Activated CD4-positive, CD25-positive, alpha-beta regulatory T cell (primary cell): ENCODE data around the gene PSMC2.
"Not testable (repeated sequence)": the region's sequence is repeated elsewhere in the genome, so short reads cannot be mapped to it uniquely, and the experiment has no call there.

Source experiments
- DNase-seq, 4 experiments: peaks; one replicate each; lab custom pipeline; 2025; lab: John Stamatoyannopoulos, UW

PSMC2 gene

DNA sequence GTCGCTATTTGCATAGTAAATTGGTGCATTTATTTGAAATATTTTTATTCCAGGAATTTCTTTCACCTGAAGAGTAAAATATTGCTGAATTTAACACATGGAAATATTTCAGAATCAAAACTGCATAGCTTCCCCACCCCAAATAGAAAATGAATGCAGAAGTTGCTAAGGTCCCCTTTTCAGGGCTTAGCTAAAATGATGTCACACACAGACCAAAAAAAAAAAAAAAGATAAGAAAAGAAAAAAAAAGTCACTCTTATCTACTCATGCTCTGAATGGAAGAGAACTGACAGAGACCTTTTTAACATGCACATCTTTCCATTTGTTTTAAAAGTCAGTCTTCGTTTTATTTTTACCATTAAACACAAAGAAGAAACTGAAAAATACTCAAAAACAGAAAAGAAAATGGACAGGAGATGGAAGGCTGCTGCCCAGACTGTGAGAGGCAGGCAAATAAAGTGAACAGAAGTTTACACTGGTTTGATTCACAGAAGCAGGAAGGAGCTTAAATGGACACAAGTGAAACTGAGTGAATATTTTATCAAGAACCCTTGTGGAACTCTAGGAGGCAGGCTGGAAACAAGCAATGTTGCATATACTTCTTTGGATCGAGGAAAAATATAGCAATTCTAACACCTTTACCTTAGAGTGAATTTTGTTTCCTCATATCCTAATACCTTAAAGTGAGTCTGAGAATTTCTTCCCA lies 32.0 kb downstream of the PSMC2 start:
- DNase-seq: no peak

DNA sequence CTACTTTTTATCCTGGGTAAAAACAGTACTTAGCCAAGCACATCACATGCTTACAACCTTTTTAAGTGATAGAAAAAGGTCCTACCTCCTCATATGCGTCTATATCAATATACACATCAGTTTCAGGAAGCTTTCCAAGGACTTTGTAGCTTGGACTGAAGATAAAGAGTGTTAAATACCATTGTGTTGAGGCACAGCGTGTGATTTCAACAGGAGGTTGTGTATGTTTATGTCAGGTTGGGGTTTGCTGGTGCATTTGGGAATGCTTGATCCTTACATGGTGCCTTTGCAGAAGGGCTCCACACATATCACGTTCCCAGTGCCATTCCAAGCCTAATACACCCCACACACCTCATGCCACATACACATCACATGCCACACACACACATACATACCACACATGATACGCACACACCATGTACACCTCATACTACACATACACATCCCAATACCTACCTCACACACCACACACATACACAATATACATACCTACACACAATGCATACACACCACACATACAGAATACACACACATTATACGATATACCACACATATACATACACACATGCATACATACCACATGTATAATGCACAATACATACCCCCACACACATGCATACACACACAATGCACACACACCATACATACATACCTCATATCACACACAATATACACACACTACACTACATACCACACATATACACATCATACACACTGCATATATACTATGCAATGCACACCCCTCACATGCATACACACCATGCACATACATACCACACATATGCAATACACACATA lies 33.1 kb downstream of the PSMC2 start:
- DNase-seq: no peak

DNA sequence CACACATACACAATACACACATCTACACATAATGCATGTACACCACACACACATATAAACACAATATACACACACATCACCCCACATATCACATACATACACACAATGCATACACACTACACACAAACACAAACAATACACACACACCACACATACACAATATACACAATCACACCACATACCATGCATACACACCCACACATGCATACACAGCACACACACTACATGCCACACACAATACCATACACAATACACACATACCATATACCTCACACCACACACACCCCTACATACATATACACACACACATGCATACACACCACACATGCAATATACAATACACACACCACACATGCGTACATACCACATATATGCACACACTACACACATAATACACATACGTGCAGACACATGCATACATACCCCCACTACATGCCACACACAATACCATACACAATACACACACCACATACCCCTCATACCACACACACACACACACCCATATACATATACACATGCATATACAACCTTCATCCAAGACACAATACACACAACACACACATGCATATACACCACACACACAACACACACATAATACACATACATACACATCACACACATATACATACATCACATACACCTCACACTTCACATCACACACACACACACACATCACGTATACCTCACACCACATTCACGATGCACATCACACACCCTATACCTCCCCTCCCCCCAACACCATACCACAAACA lies 34.0 kb downstream of the PSMC2 start:
- no peak for DNase-seq

DNA sequence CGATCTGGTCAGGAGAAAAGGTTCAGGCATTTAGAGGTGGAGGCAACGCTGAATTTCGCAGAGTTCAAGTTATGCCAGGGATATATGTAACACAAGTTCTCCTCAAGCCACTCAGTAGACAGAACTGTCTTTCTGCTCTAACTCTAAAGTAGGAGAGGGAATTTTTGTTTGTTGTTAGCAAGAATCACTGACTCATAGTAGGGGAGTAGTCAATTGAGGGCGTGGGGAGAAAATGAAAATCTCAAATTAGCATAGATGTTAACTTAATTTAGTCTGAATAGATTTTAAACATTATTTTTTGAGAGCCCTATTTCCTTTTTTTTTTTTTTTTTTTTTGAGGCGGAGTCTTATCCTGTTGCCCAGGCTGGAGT lies 34.6 kb downstream of the PSMC2 start:
- DNase-seq: no peak

DNA sequence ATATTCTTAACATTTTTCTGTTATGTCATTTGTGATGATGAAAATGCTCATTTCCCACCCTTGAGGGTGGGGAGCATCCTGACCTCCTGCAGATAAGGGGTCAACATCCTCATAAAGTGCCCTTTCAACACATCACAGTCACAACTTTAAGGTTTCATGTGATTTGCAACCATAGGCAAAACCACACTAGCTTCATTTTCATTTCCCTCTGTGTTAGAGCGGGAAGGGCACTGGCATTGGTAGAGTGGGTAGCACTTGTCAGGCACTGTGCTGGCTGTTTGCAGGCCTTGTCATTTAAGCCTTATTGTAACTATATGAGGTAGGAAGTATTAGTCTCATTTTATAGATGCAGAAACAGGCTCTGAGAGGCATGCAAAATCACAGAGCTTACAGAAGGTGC lies 39.8 kb downstream of the PSMC2 start:
- DNase-seq: no peak

GRCh38 chr7:103388469-103389140 lies 41.2 kb downstream of the PSMC2 start:
- DNase-seq: no peak

DNA sequence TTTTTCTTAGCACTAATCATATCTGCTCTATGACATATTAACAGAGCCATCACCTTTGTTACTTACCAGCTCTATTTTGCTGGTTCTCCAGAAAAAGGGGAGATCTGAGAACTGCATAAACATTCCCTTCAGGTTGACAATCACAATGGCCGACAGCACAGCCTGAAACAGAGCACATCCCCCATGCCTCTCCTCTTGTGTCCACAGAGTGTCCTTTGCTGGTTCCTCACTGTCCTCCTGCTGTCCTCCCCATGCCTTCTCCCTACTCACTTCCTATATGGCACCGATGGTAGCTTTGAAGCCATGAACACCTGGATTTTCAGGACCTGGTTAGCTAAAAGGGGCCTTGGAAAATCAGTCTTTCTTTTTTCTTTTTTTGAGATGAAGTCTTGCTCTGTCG lies 41.8 kb downstream of the PSMC2 start:
- no peak for DNase-seq

GRCh38 chr7:103391150-103391549 lies 43.7 kb downstream of the PSMC2 start:
- DNase-seq: no peak

DNA sequence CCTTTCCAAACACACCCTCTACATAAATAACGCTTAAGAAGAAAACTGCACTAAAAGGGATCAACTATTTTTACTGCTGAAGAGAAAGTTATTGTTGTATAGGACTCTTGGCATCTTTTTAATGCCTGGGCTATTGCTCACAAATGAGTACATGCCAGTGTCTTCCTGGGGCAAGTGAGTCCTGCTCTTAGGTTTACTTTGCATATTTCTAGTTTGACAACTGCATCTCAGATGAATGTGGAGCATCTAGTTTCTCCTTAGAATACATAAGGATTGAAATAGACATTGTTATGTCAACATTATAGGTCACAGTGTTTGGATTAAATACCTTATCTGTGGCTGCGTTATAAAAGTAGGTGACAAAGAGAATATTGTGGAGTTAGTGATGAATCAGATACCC lies 44.5 kb downstream of the PSMC2 start:
- DNase-seq: no peak

DNA sequence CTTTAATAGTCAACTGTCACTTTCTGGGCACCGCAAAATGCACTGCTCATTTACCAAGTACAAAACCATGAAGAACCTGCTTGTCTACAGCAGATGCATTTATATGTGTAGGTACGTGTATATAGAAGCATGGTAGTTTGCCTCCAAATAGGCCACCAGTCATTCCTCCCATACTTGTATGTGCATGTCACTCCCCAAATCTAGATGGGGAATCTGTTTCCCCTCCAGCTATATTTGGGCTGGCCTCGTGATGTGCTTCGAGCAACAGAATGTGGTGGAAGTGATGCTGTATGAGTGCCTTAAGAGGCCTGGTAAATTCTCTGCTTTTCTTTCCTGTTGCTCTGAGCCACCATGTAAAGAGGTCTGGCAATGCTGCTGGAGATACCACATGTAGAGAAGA lies 47.1 kb downstream of the PSMC2 start:
- DNase-seq: no peak

- no peak for DNase-seq
These were observed 47.6 kb downstream of the PSMC2 start for GRCh38 chr7:103395071-103395470.

DNA sequence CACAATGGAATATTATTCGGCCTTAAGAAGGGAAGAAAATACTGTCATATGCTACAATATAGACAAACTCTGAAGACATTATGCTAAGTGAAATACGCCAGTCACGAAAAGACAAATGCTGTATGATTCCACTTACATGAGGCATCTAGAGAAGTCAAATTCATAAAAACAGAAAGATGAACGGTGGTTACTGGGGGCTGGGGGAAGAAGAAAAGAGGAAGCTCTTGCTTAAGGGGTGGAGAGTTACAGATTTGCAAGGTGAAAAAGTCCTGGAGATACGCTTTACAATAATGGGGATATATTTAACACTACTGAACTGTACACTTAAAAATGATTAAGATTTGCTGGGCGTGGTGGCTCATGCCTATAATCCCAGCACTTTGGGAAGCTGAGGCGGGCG lies 49.0 kb downstream of the PSMC2 start:
- no peak for DNase-seq

- no peak for DNase-seq
These were observed 51.2 kb downstream of the PSMC2 start for GRCh38 chr7:103398483-103399127.

DNA sequence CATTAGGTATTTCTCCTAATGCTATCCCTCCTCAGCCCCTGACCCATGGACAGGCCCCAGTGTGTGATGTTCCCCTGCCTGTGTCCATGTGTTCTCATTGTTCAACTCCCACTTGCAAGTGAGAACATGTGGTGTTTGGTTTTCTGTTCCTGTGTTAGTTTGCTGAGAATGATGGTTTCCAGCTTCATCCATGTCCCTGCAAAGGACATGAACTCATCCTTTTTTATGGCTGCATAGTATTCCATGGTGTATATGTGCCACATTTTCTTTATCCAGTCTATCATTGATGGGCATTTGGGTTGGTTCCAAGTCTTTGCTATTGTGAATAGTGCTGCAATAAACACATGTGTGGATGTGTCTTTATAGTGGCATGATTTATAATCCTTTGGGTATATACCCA lies 52.2 kb downstream of the PSMC2 start:
- not testable (repeated sequence) for DNase-seq

DNA sequence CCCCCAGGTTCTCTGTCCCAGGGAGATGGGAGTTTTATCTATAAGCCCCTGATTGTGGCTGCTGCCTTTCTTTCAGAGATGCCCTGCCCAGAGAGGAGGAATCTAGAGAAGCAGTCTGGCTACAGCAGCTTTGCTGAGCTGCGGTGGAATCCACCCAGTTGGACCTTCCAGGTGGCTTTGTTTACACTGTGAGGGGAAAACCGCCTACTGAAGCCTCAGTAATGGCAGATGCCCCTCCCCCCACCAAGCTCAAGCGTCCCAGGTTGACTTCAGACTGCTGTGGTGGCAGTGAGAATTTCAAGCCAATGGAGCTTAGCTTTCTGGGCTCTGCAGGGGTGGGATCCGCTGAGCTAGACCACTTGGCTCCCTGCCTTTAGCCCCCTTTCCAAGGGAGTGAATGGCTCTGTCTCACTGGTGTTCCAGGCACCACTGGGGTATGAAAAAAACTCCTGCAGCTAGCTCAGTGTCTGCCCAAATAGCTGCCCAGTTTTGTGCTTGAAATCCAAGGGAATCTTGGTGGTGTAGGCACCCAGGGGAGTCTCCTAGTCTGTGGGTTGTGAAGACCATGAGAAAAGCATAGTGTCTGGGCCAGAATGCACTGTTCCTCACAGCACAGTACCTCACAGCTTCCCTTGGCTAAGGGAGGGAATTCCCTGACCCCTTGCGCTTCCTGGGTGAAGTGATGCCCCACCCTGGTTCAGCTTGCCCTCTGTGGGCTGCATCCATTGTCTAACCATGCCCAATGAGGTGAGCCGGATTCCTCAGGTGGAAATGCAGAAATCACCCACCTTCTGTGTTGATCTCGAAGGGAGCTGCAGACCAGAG lies 58.6 kb downstream of the PSMC2 start:
- not testable (repeated sequence) for DNase-seq

- no peak for DNase-seq
These were observed 64.7 kb downstream of the PSMC2 start for GRCh38 chr7:103412151-103412550.

DNA sequence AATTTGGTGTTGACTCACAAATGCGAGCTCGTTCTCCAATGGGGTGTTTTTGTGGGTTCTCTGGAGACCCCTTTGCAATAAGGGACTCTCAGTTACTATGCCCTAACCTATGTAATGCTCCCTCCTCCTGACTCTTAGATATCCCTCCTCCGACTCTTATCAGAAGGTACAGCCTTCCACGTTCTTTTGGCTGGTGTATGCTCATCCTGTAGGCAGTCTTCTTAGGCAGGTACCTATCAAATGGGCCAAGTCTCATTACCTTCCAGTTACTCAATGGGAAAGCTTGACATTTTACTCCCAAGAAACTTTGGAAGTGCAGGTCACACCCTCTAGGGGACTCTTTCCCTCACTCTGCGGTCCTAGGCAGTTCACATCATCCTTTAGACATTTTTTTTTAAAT lies 66.0 kb downstream of the PSMC2 start:
- no peak for DNase-seq

DNA sequence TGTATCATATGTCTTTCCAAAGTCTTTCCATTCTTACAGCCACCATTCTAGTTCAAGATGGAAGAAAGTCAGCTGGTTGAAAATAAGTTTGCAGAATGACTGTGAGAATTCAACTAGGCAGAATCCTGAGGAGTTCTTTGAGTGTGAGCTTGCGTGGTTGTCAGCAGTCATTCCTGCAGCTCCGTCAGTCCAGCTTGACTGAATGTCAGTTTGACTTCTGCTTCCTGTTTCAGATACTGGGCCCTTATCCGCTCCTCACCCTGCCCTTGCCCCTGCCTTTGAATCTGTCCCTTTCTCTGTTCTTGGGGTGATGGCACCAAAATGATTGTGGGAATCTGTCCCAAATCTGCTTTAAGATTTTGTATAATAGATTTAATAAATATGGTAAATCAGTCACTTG lies 70.8 kb downstream of the PSMC2 start:
- DNase-seq: no peak
